B cell (primary cell): ENCODE results near the gene GUCA2A. TPM values are rescaled to one million over a fixed set of nuclear protein-coding genes. Genes with fewer than 3 reads are reported as not detected.

Experiments
- ATAC-seq: fragments of 200-7000 bp; cut with Tn5 transposase; one replicate; pipeline ENCODE4 v1.10.0; 2021; ENCODE audit warnings: low read depth, mild to moderate bottlenecking, moderate number of reproducible peaks, moderate library complexity
- CTCF ChIA-PET: fragments of 350-600 bp; sonication (Branson Sonifier 250); formaldehyde crosslinking; loops from one replicate; lab custom pipeline; 2021; ENCODE audit warnings: antibody characterized with exemption, inconsistent platforms; lab: Charles Lee
- POLR2A ChIA-PET: fragments of 350-600 bp; sonication (Branson Sonifier 250); formaldehyde crosslinking; loops from one replicate; lab custom pipeline; 2021; ENCODE audit warnings: antibody characterized with exemption; lab: Charles Lee
- DNase-seq: peaks from one replicate; pipeline ENCODE4 v3.0.0; 2013
- H2AFZ ChIP-seq: 2 replicates; pipeline ENCODE4 v1.6.1; 2012; ENCODE audit warnings: mild to moderate bottlenecking, low read depth, low read length; ENCODE audit not compliant: insufficient read depth, poor library complexity, severe bottlenecking
- H3K27ac ChIP-seq, 2 donors: 1 replicate in 1 of 2; 2 replicates in 1 of 2; pipeline ENCODE4 v1.5.1; 2012 to 2013; ENCODE audit warnings: low read length in 2 of 2, mild to moderate bottlenecking in 2 of 2, moderate library complexity in 1 of 2
- H3K27me3 ChIP-seq, 4 experiments: fragments of 200-600 bp in 1 of 4; sonication (generic) in 1 of 4; replicated peaks in 1 of 4; 1 replicate in 2 of 4; 2 replicates in 2 of 4; pipeline versions ENCODE4 v1.6.1 to v1.7.0; 2013 to 2016; ENCODE audit warnings: low read length in 3 of 4, mild to moderate bottlenecking in 2 of 4, mixed read lengths in 1 of 4, moderate library complexity in 1 of 4; ENCODE audit not compliant: insufficient read depth in 4 of 4, control insufficient read depth in 3 of 4; ENCODE audit errors: control extremely low read depth in 1 of 4
- H3K36me3 ChIP-seq, 2 experiments: replicated peaks in 1 of 2; 1 replicate in 1 of 2; 2 replicates in 1 of 2; pipeline versions ENCODE4 v1.6.1 to v1.7.1; 2013; ENCODE audit warnings: low read length in 1 of 2; ENCODE audit not compliant: insufficient read depth in 2 of 2, control insufficient read depth in 1 of 2; ENCODE audit errors: control extremely low read depth in 1 of 2, extremely low read depth in 1 of 2
- H3K4me1 ChIP-seq, 2 donors: fragments of 200-600 bp in 1 of 2; sonication (generic) in 1 of 2; 1 replicate in 1 of 2; 2 replicates in 1 of 2; pipeline versions ENCODE4 v1.5.1 to v1.6.1; 2013 to 2017; ENCODE audit warnings: low read length in 2 of 2; ENCODE audit not compliant: control insufficient read depth in 2 of 2, insufficient read depth in 2 of 2
- H3K4me2 ChIP-seq: replicated peaks from 2 replicates; pipeline ENCODE3; 2012; ENCODE audit warnings: mild to moderate bottlenecking, low read depth, low read length; ENCODE audit not compliant: poor library complexity, severe bottlenecking
- H3K4me3 ChIP-seq, 5 experiments: fragments of 200-600 bp in 1 of 5; sonication (generic) in 1 of 5; 1 replicate in 3 of 5; 2 replicates in 2 of 5; pipeline versions ENCODE4 v1.5.1 to v1.7.0; 2011 to 2016; ENCODE audit warnings: low read length in 4 of 5, mild to moderate bottlenecking in 4 of 5, low read depth in 2 of 5, control low read depth in 1 of 5, moderate library complexity in 1 of 5; ENCODE audit not compliant: insufficient read depth in 1 of 5; ENCODE audit errors: control extremely low read depth in 1 of 5, extremely low read depth in 1 of 5
- H3K79me2 ChIP-seq: fragments of 200-600 bp; sonication (generic); one replicate; pipeline ENCODE4 v1.6.0; 2016; ENCODE audit warnings: low read length; ENCODE audit not compliant: control insufficient read depth, insufficient read depth
- H3K9ac ChIP-seq: fragments of 200-600 bp; sonication (generic); 2 replicates; pipeline ENCODE4 v1.6.1; 2017; ENCODE audit warnings: mild to moderate bottlenecking, low read length, moderate library complexity
- H3K9me3 ChIP-seq, 3 donors: one replicate each; pipeline versions ENCODE4 v1.6.1 to v1.7.1; 2013; ENCODE audit warnings: low read length in 2 of 3; ENCODE audit not compliant: control insufficient read depth in 2 of 3, insufficient read depth in 1 of 3; ENCODE audit errors: control extremely low read depth in 1 of 3
- H4K20me1 ChIP-seq: 2 replicates; pipeline ENCODE4 v1.6.0; 2012; ENCODE audit warnings: mild to moderate bottlenecking, low read length; ENCODE audit not compliant: insufficient read depth, control insufficient read depth, poor library complexity, severe bottlenecking
- H3K27ac Mint-ChIP-seq: one replicate; pipeline ENCODE4 v1.8.0; 2021; ENCODE audit warnings: mixed read lengths
- H3K27me3 Mint-ChIP-seq: one replicate; pipeline ENCODE4 v1.8.0; 2021; ENCODE audit warnings: mixed read lengths
- H3K4me1 Mint-ChIP-seq: one replicate; pipeline ENCODE4 v1.8.0; 2021; ENCODE audit warnings: mixed read lengths
- H3K4me3 Mint-ChIP-seq: one replicate; pipeline ENCODE4 v1.8.0; 2021; ENCODE audit warnings: mixed read lengths
- H3K9me3 Mint-ChIP-seq: one replicate; pipeline ENCODE4 v1.8.0; 2022; ENCODE audit warnings: mixed read lengths; ENCODE audit not compliant: insufficient read depth
- EZH2 ChIP-seq: IDR thresholded peaks from 2 replicates; pipeline ENCODE4 v1.6.1; 2012; ENCODE audit warnings: borderline replicate concordance, low read depth, mild to moderate bottlenecking, moderate library complexity, low read length; ENCODE audit not compliant: insufficient read depth, poor library complexity, severe bottlenecking
- WGBS: methylation state at CpG from one replicate; pipeline ENCODE4 v1.1.5; 2013; ENCODE audit warnings: missing lambda C conversion rate; ENCODE audit not compliant: insufficient coverage; 5-methylcytosine and 5-hydroxymethylcytosine counted together
- intact Hi-C: fragments of 100-400 bp; cut with micrococcal nuclease; formaldehyde crosslinking; loops from one replicate; pipeline ENCODE4 v1.10.0; 2022
- polyA plus RNA-seq: library from polyadenylated mRNA; depleted of rRNA; stranded (reverse); fragments of >200 nt; gene quantifications from 2 replicates; pipeline ENCODE4 v1.2.3, GENCODE V29; 2012
- total RNA-seq, 2 donors: library from RNA; stranded (reverse); fragments of 120-200 nt in 1 of 2; gene quantifications; 1 replicate in 1 of 2; 2 replicates in 1 of 2; pipeline versions ENCODE4 v1.2.3 to v1.2.4, GENCODE V29; 2013 to 2022
- TF ChIP-seq, protein P1 (sequence below): fragments of 200-600 bp; IDR thresholded peaks from one replicate; pipeline ENCODE4 v1.8.0; 2022; ENCODE audit warnings: antibody characterized with exemption, mild to moderate bottlenecking

GUCA2A gene
- total and polyA plus RNA-seq, 2 donors (not counting 1 experiment from before 2014, with no cell fraction given): not detected

DNA sequence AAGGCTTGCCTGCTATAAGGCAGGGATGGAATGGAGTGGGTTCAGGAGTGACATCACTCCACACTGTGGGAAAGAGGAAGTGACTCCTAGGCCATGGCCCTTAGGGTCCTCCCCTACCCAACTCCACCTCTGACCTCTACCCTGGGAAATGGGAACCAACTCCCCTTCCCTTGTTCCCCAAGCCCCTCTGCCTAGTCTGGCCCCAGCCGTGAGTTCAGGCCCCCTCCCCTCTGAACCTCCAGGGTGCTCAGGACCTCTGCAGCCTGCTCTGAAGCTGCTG lies 3.8 kb upstream of the GUCA2A start:
- no peak overlapping the region for H3K9ac ChIP-seq
- no peak overlapping the region for H2AFZ ChIP-seq
- ATAC-seq (no peak), DNase-seq (no peak)
- Mint-ChIP-seq H3K4me1 (no peaks in the 10 kb centered on the region), H3K27ac (no peak overlapping the region), H3K27me3 (no peaks in the 10 kb centered on the region), H3K9me3 (no peaks in the 10 kb centered on the region), H3K4me3 (no peak overlapping the region)
- H3K4me2 ChIP-seq: no peak overlapping the region
- H4K20me1 ChIP-seq: no peaks in the 10 kb centered on the region
- H3K79me2 ChIP-seq: no peaks in the 10 kb centered on the region
- no peaks in the 10 kb centered on the region for H3K36me3 ChIP-seq
- H3K27ac ChIP-seq: no peak overlapping the region
- WGBS: 79% methylated on average over 1 of the region's 1 CpG
- intact Hi-C loops: no loop called here
- ChIA-PET CTCF (no interaction called here), POLR2A (no interaction called here)
- H3K4me1 ChIP-seq: peaks cover 0 to 3% of the 10 kb centered on the region in 2 donors
- peaks cover 0 to 3% (median 0%) of the 10 kb centered on the region in 4 experiments for H3K27me3 ChIP-seq
- H3K4me3 ChIP-seq: no peak overlapping the region
- no peak for TF ChIP-seq EZH2
- TF ChIP-seq, protein P1, sequence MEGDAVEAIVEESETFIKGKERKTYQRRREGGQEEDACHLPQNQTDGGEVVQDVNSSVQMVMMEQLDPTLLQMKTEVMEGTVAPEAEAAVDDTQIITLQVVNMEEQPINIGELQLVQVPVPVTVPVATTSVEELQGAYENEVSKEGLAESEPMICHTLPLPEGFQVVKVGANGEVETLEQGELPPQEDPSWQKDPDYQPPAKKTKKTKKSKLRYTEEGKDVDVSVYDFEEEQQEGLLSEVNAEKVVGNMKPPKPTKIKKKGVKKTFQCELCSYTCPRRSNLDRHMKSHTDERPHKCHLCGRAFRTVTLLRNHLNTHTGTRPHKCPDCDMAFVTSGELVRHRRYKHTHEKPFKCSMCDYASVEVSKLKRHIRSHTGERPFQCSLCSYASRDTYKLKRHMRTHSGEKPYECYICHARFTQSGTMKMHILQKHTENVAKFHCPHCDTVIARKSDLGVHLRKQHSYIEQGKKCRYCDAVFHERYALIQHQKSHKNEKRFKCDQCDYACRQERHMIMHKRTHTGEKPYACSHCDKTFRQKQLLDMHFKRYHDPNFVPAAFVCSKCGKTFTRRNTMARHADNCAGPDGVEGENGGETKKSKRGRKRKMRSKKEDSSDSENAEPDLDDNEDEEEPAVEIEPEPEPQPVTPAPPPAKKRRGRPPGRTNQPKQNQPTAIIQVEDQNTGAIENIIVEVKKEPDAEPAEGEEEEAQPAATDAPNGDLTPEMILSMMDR: no peak
- no peaks in the 10 kb centered on the region for H3K9me3 ChIP-seq

DNA sequence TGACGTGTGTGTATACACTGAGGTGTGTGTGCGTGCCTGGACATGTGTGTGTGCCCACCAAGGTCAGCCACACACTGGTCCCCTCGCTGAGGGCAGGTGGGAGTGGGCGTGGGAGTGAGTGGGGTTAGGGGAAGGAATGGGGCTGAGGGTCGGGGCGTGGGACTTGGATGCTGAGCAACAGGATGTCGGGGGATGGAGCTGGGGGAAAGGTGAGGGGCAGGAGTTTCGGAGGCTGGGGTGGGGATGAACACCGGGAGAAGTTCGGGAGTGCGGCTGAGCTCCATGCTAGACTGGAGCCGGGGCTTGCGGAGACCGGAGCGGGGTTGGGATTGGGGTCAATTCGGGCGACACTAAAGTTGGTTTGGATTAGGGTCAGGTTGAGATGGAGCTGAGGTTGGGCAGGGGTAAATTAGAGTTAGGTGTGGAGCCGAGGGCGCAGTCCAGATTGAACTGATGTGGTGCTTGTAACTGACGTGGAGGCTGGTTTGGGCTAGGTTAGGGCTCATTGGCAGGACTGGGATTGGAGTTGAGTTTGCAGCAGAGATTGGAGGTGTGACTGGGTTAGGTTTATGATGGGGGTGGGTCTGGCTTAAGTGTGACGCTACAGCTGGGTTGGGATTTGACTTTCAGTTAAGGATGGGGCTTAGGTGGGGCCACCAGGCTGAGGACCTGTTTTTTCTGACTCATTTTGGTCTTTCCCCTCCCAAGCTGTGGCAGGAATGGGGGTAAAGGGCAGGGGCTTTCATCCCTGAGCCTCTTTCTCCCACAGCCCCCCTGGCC lies 3.3 kb upstream of the GUCA2A start:
- ATAC-seq (no peak), DNase-seq (no peak)
- Histone ChIP-seq H3K27me3 (peaks cover 0 to 7% (median 0%) of the 10 kb centered on the region in 4 experiments), H3K4me2 (no peak overlapping the region), H2AFZ (no peak overlapping the region), H3K4me3 (no peak overlapping the region), H3K27ac (no peak overlapping the region), H4K20me1 (no peaks in the 10 kb centered on the region), H3K36me3 (no peaks in the 10 kb centered on the region), H3K4me1 (no peaks in the 10 kb centered on the region), H3K79me2 (no peaks in the 10 kb centered on the region), H3K9ac (no peak overlapping the region), H3K9me3 (no peaks in the 10 kb centered on the region)
- Mint-ChIP-seq H3K27ac (no peak overlapping the region), H3K4me3 (no peak overlapping the region), H3K4me1 (no peaks in the 10 kb centered on the region), H3K9me3 (no peaks in the 10 kb centered on the region), H3K27me3 (peaks cover 3% of the 10 kb centered on the region)
- ChIA-PET CTCF (no interaction called here), POLR2A (no interaction called here)
- intact Hi-C loops: no loop called here
- WGBS: 93% methylated on average over 20 of the region's 21 CpGs
- TF ChIP-seq EZH2: no peak
- TF ChIP-seq, protein P1: no peak
